ENCODE results near the gene MACROH2A1.

The MACROH2A1 gene

DNA sequence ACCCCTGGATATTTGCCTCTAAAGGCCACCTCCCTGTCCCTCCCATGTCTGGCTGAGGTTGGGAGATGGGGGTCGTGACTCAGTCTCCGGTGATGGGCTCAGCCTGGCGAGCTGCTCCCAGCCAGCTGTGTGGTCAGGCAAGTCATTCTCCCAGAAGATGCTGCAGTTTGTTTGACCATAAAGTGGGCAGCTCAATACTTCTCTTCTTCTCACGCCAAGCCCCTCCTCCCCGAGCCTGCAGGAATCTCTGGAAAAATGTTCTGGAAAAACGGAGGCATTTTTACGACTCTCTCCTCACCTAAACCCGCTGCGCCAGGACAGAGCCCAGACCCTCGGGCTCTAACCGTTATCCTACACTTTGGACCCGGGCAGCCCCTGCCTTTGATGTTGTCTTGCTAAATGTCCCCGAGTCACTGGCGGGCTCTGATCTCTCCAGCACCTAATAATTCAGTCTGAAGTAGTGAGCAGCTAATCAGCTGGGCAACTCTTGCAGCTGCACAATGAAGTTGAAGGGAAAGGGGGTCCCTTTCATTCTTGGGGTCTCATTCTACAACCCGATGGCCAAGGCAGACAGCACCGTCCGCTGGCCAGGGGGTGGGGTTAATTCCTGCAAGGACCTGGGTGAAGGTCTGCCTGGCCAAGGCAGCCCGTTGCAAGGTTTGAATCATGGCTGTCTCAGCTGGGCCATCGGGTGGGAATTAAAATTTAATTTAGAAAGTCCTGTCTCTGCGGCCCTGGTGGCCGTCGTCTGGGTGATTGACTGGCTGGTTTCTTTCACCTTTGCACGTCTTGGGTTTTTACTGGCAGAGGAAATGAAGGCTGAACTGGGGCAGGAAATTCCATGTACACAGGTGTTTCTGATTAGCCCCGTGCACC is 35.8 kb upstream of the MACROH2A1 start:
- H3K27ac ChIP-seq = no peak overlapping the region
- TF ChIP-seq ZFX (IDR thresholded peaks at IDR 0.05) = no peak
- TF ChIP-seq, protein P1, sequence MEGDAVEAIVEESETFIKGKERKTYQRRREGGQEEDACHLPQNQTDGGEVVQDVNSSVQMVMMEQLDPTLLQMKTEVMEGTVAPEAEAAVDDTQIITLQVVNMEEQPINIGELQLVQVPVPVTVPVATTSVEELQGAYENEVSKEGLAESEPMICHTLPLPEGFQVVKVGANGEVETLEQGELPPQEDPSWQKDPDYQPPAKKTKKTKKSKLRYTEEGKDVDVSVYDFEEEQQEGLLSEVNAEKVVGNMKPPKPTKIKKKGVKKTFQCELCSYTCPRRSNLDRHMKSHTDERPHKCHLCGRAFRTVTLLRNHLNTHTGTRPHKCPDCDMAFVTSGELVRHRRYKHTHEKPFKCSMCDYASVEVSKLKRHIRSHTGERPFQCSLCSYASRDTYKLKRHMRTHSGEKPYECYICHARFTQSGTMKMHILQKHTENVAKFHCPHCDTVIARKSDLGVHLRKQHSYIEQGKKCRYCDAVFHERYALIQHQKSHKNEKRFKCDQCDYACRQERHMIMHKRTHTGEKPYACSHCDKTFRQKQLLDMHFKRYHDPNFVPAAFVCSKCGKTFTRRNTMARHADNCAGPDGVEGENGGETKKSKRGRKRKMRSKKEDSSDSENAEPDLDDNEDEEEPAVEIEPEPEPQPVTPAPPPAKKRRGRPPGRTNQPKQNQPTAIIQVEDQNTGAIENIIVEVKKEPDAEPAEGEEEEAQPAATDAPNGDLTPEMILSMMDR (conservative IDR thresholded peaks at IDR 0.05) = no peak

DNA sequence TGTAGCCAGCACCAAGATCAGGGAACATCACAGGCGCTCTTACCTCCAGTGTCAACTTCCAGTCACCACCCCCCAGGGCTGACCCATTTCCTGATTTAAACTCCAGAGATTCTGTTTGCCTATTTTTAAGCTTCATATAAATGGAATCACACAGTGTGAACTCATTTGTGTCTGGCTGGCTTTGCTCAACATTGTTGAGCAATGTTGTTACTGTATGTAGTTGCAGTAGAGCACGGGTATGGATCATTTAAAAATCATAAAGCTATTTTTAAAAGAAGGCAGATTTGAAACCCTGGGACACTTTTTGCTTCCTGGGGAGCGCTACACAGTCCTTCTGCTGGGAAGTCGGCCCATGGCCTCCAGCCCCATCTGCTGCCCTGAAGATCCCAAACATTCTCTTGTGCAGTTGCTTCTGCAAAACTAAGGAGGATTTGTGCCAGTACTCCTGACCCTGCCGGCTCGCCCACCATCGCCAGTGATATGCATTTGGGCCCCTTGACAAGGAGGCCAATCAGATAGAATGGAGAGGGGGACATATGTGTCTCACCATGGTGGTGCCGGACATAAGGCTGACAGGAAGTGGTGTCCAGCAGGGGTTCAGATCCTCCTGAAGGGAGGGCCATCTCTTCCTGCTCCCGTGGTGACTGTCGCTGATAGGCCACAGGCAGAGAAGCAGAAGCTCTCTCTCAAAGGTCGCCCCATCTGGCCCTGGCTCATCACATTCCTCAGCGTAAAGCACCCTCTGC is 34.8 kb upstream of the MACROH2A1 start:
- TF ChIP-seq, protein P1 (conservative IDR thresholded peaks at IDR 0.05) = no peak
- no peak for TF ChIP-seq ZFX (IDR thresholded peaks at IDR 0.05)

DNA sequence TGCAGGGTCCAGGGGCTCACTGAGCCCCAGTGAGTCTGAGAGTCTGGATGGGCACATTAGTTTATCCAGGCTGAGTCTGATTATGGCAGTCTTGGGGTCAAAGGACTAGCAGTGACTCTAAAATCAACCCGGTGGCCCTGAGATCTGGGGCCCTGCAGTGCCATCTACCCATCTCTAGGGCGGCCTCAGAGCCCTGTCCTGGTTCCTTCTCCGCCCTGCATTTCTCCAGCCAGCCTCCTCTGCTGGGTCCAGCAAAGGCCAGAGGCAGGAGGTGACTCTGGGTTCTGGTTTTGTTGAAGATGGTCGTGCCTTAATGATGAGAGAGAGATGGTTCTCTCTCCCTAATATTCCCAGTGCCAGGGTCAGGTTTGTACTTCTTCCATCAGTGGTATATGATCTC is 33.1 kb upstream of the MACROH2A1 start:
- no peak overlapping the region for H3K27ac ChIP-seq
- TF ChIP-seq ZFX (IDR thresholded peaks at IDR 0.05) = no peak
- TF ChIP-seq, protein P1 (conservative IDR thresholded peaks at IDR 0.05) = no peak

More for the DNA sequence above, 34.8 kb upstream of the MACROH2A1 start:
- no peak overlapping the region for H3K27ac ChIP-seq

DNA sequence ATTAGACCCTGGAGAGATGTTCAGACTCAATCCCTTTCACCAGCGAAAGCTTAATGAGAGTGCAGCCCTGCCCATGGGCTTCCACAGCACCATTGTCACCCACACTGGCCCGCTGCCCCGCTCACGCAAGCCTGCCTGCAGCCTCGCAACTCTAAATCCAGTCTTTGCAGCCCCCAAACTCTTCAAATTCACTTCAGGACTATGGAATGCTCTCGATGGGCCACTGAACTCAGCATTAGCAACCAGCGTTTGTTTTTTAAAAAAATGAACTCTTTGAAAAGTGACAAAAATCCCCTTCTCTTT is 31.1 kb upstream of the MACROH2A1 start:
- H3K27ac ChIP-seq = no peak overlapping the region
- TF ChIP-seq, protein P1 (conservative IDR thresholded peaks at IDR 0.05) = no peak
- no peak for TF ChIP-seq ZFX (IDR thresholded peaks at IDR 0.05)

DNA sequence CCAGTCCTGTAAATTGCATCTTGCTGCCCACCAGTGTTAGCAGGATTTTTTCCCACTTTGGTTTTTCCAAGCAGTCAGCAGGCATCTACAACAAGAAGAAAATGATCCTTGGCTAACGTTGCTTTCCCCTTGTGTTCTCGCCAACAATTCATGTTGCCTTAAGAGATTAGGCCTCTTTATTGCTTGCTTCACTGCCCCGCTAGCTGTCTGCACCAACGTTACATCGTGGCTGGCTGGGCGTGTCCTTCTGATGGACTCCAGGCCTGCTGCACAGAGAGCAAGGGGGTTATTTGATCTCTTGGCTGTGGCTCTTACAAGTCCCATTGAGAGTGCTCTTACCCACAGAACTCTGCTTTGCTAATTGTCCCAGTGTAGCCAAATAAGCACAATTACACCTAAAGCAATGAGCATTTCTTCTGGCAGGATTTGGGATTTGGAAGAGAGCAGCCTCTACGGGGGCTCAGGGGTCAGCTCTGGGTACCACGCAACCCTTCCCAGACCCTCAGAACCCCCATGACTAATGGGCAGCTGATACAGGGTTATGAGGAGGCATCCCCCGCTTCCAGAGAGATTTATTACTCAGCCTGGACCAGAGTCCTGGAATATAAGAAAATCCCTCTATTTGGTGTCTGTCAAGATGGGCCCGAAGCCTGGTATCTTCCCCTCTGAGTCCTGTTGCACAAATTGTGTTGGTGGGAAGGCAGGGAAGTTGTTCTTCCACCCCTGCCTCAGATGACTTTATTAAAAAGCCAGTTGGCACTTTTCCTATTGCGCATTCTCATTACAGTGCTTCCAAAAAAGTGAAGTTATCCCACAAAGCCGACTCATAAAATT is 30.5 kb upstream of the MACROH2A1 start:
- H3K27ac ChIP-seq = no peak overlapping the region
- no peak for TF ChIP-seq ZFX (IDR thresholded peaks at IDR 0.05)
- TF ChIP-seq, protein P1 (conservative IDR thresholded peaks at IDR 0.05) = no peak

DNA sequence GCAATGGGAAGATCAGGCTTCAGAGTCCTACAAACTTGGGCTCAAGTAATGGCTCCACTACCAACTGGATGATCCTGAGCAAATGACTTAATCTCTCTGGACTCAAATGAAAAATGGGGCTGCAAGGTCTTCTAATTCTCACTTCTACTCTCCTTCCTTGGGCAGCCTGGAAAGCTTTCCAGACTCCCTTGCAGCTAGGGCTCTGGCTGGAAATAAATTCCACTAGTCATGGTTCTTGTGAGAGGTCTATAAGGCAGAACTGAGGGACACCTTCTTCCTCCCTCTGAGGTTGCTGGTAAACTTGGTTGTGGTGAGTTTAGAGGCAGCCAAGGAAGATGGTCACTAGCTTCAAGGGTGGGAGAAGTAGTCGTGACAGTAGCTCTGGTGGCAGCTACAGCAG is 29.6 kb upstream of the MACROH2A1 start:
- TF ChIP-seq, protein P1 (conservative IDR thresholded peaks at IDR 0.05) = no peak
- TF ChIP-seq ZFX (IDR thresholded peaks at IDR 0.05) = no peak

More for the DNA sequence above, 29.6 kb upstream of the MACROH2A1 start:
- H3K27ac ChIP-seq = no peak overlapping the region
